Fibroblast of skin of back (primary cell): ENCODE measurements around the gene EEF1AKMT4.

Source experiments
- DNase-seq: peaks from one replicate; pipeline ENCODE4 v3.0.0-alpha.2; 2013

Gene EEF1AKMT4

DNA sequence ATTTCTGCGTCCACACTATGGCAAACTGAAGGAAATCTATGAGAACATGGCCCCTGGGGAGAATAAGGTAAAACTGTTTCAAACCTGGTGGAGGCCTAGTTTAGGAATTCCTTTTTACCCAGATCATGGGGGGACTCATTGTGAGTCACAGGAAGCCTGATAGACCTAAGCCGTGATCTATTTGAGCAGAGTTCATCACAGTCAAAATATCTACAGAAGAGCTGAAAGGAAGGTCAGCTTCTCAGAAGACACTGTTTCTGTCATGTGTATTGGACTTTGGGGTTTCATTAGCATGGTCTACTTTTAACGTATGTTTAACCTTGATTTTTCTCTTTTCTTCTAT is 50.9 kb downstream of the EEF1AKMT4 start:
- DNase-seq, result peak; percentile 80

DNA sequence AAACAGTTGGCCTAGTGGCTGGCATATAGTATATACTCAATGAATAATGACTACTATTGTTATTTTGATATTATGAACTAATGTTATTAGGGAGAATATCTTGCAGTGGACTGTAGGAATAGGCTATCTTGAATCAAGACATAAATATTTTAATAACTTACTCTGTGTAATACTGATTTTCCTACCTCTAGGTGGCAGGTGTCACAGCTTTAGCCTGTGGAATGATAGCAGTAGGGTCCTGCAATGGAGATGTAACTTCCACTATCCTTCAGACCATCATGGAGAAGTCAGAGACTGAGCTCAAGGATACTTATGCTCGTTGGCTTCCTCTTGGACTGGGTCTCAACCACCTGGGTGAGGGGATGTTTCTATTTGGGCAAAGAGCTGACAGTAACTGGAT is 56.1 kb downstream of the EEF1AKMT4 start:
- peak; percentile 22 for DNase-seq

DNA sequence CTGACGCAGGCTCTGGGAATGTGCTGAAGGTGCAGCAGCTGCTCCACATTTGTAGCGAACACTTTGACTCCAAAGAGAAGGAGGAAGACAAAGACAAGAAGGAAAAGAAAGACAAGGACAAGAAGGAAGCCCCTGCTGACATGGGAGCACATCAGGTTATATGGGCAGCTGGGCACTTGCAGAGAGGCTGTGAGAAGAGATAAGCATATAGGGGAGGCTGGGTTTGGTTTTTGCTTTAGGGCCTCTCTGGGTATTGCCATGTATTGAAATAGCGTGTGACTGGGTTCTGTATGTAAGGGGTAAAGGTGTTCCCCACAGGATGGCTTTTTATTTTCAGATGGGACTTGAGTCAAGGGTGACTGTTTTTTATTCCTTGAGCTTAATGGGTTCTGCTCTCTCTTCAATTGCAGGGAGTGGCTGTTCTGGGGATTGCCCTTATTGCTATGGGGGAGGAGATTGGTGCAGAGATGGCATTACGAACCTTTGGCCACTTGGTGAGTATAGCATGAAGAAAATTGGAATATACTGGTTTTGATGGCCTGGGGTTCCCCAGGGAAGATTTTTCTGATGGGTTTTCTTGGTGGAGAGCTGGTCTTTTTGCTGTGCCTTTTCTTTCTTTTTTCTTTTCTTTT is 57.0 kb downstream of the EEF1AKMT4 start:
- no peak for DNase-seq

DNA sequence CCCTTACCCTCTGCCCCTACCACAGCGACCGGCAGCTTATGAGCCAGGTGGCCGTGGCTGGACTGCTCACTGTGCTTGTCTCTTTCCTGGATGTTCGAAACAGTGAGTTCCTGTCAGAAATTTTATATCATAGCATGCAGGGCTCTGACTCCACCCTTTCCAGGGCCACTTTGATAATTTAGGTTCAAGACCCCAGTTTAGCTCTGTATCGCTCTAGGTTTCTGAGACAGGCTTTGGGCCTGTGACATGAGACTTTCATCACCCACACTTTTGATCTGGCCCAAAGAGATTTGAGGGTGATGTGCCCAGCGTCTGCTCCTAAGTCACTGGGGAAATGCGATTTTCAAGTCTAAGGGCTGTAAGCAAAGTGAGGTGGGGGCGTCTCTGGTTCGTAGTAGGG is 58.4 kb downstream of the EEF1AKMT4 start:
- DNase-seq, result no peak
